Bone marrow (tissue), 2 donors: ENCODE results near the gene CNTNAP4.

Source experiments
- DNase-seq, 2 donors: peaks; one replicate each; lab custom pipeline; 2025; lab: John Stamatoyannopoulos, UW

The CNTNAP4 gene

GRCh38 chr16:76490036-76490639, 212.9 kb downstream of the CNTNAP4 start:
- DNase-seq, result no peak

GRCh38 chr16:76500006-76500405, 222.8 kb downstream of the CNTNAP4 start:
- no peak for DNase-seq

DNA sequence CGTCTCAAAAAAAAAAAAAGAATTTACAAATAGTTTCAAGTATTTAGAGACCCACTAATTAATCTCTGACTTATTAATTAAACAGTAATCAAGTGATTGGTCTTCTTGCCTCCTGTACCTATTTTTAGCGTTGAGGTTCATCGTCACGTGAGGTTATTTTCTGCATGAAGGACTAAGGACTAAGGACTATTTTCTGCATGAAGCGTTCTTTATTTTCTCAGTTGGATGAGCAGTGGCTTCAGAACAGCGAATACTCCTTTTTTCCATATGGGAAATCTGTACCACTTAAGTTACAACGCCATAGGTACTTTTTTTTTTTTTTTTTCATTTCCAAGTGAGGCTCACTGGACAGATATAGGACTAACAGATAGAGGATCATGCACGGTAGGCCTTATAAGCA, 224.9 kb downstream of the CNTNAP4 start:
- no peak for DNase-seq

GRCh38 chr16:76502555-76502954, 225.4 kb downstream of the CNTNAP4 start:
- DNase-seq, result no peak

DNA sequence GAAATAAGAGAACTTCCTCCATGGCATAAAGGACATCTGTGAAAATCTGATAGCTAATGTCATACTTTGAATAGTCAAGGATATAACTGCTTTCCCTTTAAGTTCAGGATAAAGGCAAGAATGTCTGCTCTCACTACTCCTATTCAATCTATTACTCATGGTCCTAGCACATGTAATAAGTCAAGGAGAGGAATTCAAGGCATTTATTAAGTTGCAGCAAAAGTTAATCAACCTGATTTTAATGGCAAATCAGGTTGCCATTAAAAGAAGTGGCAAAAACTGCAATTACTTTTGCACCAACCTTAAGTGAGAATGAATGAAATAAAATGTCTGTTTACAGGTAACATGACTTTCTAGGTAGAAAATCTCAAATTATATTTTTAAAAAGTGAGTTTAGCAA, 225.9 kb downstream of the CNTNAP4 start:
- DNase-seq, result no peak

- DNase-seq, result no peak
Observed at GRCh38 chr16:76511203-76511602, 234.0 kb downstream of the CNTNAP4 start.

GRCh38 chr16:76518781-76519180, 241.6 kb downstream of the CNTNAP4 start:
- DNase-seq, result no peak

DNA sequence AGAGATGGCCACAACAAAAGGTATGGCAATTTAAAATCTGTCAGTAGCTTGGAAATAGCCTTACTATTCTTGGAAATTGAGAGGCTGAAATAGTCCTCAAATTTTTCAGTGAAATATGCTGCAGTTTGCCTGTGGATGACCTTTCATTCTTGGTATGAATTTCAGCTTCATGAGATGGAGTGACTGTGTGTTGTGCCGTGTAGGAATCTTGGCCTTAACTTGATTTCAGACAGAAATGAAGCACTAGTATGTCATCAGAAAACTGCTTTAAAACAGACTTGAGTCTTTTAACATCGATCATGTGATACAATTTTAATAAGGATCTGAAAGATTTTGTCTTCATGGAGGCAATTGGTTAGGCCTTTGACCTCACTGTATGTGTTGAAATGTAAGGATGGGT, 247.2 kb downstream of the CNTNAP4 start:
- DNase-seq, result no peak

GRCh38 chr16:76524769-76525168, 247.6 kb downstream of the CNTNAP4 start:
- DNase-seq, result no peak

- DNase-seq, result no peak
Observed at GRCh38 chr16:76527244-76527643, 250.0 kb downstream of the CNTNAP4 start.

- no peak for DNase-seq
Observed at GRCh38 chr16:76529120-76529519, 251.9 kb downstream of the CNTNAP4 start.

- no peak for DNase-seq
Observed at GRCh38 chr16:76531236-76531635, 254.0 kb downstream of the CNTNAP4 start.

DNA sequence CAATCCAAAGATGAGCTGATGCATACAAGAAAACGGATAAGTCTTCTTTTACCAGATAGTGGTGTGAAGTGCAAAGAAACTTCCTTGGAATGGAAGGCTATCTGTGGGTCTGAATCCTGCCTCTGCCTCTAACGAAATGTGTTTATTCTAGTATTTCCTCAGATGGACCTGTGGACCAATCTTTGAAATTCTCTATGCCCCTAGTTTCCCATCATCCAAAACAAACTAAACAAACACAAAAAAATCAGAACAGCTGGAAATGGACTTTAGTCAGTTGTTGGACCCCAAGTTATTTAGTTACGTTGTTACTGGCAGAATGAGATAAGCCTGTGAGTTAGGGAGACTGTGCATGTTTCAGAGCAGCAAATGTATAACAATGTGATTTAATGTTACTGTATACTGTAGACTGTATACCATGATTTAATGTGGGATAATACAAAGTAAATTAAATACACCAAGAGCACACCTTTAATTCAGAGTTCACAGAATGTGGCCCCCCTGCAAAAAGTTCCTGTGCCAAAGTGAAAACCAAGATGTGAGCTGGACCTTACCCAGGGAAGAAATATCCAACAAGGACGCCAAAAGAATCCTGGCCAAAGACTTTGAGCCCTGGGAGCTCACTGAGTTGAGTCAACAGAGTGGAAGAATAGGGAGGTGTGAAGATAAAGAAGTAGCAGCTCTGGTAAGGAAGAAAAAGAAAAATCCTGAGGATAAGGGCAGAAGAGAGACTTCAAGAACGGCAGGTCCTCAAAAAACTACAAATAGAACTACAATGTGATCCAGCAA, 255.2 kb downstream of the CNTNAP4 start:
- DNase-seq, result no peak

GRCh38 chr16:76539609-76540008, 262.4 kb downstream of the CNTNAP4 start:
- no peak for DNase-seq

GRCh38 chr16:76541070-76541469, 263.9 kb downstream of the CNTNAP4 start:
- DNase-seq, result no peak

GRCh38 chr16:76565542-76565941, 288.3 kb downstream of the CNTNAP4 start:
- no peak for DNase-seq

GRCh38 chr16:76571755-76572154, 294.6 kb downstream of the CNTNAP4 start:
- no peak for DNase-seq

DNA sequence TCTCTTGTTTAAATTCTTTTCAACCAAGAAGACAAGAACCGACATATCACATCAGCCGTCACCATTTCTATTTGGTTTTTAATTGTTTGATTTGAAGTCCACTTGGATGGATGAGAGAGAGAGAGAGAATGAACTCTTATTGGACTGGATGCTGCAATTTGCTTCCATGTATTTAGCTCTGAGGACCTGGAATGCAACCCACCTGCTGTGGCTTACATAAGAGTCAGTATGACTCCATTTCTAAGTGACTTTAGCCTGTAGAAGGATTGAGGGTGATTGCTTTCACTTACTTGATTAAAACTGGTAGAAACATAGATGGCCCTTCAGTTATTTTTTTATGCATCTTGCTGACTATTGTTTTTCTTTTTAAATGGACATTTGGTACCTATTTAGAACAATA, 296.1 kb downstream of the CNTNAP4 start:
- no peak for DNase-seq

GRCh38 chr16:76574651-76575050, 297.4 kb downstream of the CNTNAP4 start:
- DNase-seq, result no peak

DNA sequence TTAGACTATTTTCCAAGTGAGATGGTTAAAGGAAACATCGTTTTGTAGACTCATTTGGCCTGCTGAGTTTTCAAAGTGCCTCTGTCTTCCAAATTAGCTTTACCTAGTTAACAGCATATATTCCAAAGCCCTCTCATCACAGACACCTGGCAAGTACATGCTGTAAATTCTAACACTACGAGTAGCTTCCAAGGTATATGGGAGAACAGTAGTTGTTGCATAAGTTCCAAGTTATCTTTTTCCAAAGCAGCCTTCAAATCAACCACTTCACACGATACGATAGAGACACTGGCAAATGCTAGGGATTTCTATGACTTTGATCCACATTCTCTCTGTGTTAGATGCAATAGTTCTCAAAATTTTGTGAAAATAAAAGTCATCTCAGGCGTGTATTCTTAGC, 299.3 kb downstream of the CNTNAP4 start:
- no peak for DNase-seq

- DNase-seq, result no peak
Observed at GRCh38 chr16:76577003-76577402, 299.8 kb downstream of the CNTNAP4 start.

- DNase-seq, result no peak
Observed at GRCh38 chr16:76579277-76579922, 302.2 kb downstream of the CNTNAP4 start.

GRCh38 chr16:76583466-76583865, 306.3 kb downstream of the CNTNAP4 start:
- no peak for DNase-seq
